K562 (cell line): ENCODE data around the gene HCN4. TPM values are rescaled to one million over a fixed set of nuclear protein-coding genes. Genes with fewer than 3 reads are reported as not detected.

Source experiments
- ATAC-seq: fragments of 200-7000 bp; cut with Tn5 transposase; 3 replicates; pipeline ENCODE4 v1.9.1; 2020; ENCODE audit warnings: moderate library complexity
- BruUV-seq: library from RNA; stranded (reverse); fragments of 400-500 nt; replicated peaks from 2 replicates; lab custom pipeline; 2021; lab: Mats Ljungman, UMichigan
- CTCF ChIA-PET: fragments of 300-600 bp; formaldehyde crosslinking; extraction: SDS; loops from one replicate; lab custom pipeline; 2021; ENCODE audit warnings: low intra/inter-chr PET ratio; lab: Yijun Ruan, JAX
- POLR2A ChIA-PET: fragments of 300-600, 350-650 bp; sonication (Branson Sonifier 250); formaldehyde crosslinking; extraction: SDS; loops from one replicate; lab custom pipeline; 2021; ENCODE audit warnings: antibody characterized with exemption, inconsistent platforms; lab: Yijun Ruan, JAX
- DNase-seq, 4 experiments: peaks; one replicate each; pipeline versions ENCODE4 v3.0.0 to v3.0.0-alpha.2; 2011 to 2018; ENCODE audit warnings: low spot score in 3 of 4, mixed read lengths in 3 of 4; ENCODE audit errors: extremely low read depth in 1 of 4
- FAIRE-seq: peaks from 2 replicates; lab custom pipeline; 2011; peaks lifted over from hg19 to GRCh38; lab: Jason Lieb, UNC
- H2AFZ ChIP-seq: 2 replicates; pipeline ENCODE4 v1.6.0; 2011; ENCODE audit warnings: low read depth, low read length, control low read depth, inconsistent platforms
- H3K27ac ChIP-seq: fragments of 200-600 bp; 3 replicates; pipeline ENCODE4 v1.8.0; 2011; ENCODE audit warnings: low read depth, mild to moderate bottlenecking, control low read depth, inconsistent platforms, low read length, moderate library complexity, mixed read lengths; ENCODE audit errors: extremely low read depth
- H3K27me3 ChIP-seq, 2 experiments: fragments of 300-600 bp in 1 of 2; 2 replicates in 1 of 2; 3 replicates in 1 of 2; pipeline versions ENCODE4 v1.6.0 to v1.8.0; 2011; ENCODE audit warnings: inconsistent platforms in 2 of 2, low read length in 2 of 2, mild to moderate bottlenecking in 1 of 2, mixed read lengths in 1 of 2, moderate library complexity in 1 of 2; ENCODE audit not compliant: control insufficient read depth in 2 of 2, insufficient read depth in 2 of 2
- H3K36me3 ChIP-seq: fragments of 300-600 bp; 3 replicates; pipeline ENCODE4 v1.8.0; 2011; ENCODE audit warnings: mild to moderate bottlenecking, low read length, inconsistent platforms; ENCODE audit not compliant: control insufficient read depth, insufficient read depth
- H3K4me1 ChIP-seq, 2 experiments: fragments of 200-600 bp in 1 of 2; replicated peaks in 1 of 2; 2 replicates in 1 of 2; 3 replicates in 1 of 2; pipeline versions ENCODE4 v1.5.1 to v1.8.0; 2011; ENCODE audit warnings: inconsistent platforms in 2 of 2, low read length in 2 of 2, mild to moderate bottlenecking in 1 of 2, mixed read lengths in 1 of 2, moderate library complexity in 1 of 2; ENCODE audit not compliant: control insufficient read depth in 2 of 2, insufficient read depth in 2 of 2
- H3K4me2 ChIP-seq: 2 replicates; pipeline ENCODE4 v1.6.1; 2011; ENCODE audit warnings: low read length, control low read depth, inconsistent platforms, mixed read lengths; ENCODE audit not compliant: insufficient read depth
- H3K4me3 ChIP-seq: fragments of 200-600 bp; sonication (generic), shearing (Covaris generic); 2 replicates; pipeline ENCODE4 v1.5.1; 2016; ENCODE audit warnings: control low read depth, inconsistent platforms
- H3K79me2 ChIP-seq: fragments of 200-600 bp; 3 replicates; pipeline ENCODE4 v1.8.0; 2011; ENCODE audit warnings: low read length, inconsistent platforms; ENCODE audit not compliant: control insufficient read depth, insufficient read depth
- H3K9ac ChIP-seq, 2 experiments: 2 replicates each; pipeline versions ENCODE4 v1.6.0 to v1.6.1; 2011; ENCODE audit warnings: low read depth in 2 of 2, low read length in 2 of 2, control low read depth in 1 of 2, inconsistent platforms in 1 of 2, mild to moderate bottlenecking in 1 of 2, mixed read lengths in 1 of 2; ENCODE audit not compliant: insufficient read depth in 1 of 2
- H3K9me1 ChIP-seq: one replicate; pipeline ENCODE4 v1.6.0; 2011; ENCODE audit warnings: inconsistent platforms, mild to moderate bottlenecking, low read length, moderate library complexity; ENCODE audit not compliant: control insufficient read depth, insufficient read depth
- H3K9me3 ChIP-seq: replicated peaks from 2 replicates; pipeline ENCODE4 v1.5.1; 2011; ENCODE audit warnings: low read depth, low read length, inconsistent platforms; ENCODE audit not compliant: control insufficient read depth, insufficient read depth
- H4K20me1 ChIP-seq: replicated peaks from 2 replicates; pipeline ENCODE4 v1.6.1; 2011; ENCODE audit warnings: low read length, inconsistent platforms, mixed read lengths; ENCODE audit not compliant: control insufficient read depth, insufficient read depth
- BCL6 ChIP-seq: fragments of 250-450 bp; sonication (Bioruptor Pico); IDR thresholded peaks from 2 replicates; pipeline ENCODE4 v1.4.0; 2020
- E2F4 ChIP-seq: sonication (generic); formaldehyde crosslinking; IDR thresholded peaks from 2 replicates; pipeline ENCODE4 v1.8.0; 2022; ENCODE audit warnings: mild to moderate bottlenecking, low read depth, missing genetic modification reagents
- ETS1 ChIP-seq: conservative IDR thresholded peaks from 2 replicates; pipeline ENCODE4 v1.6.1; 2011; ENCODE audit warnings: low read depth, mild to moderate bottlenecking, low read length; ENCODE audit not compliant: control insufficient read depth
- GATA2 ChIP-seq: sonication (generic); formaldehyde crosslinking; IDR thresholded peaks from 2 replicates; pipeline ENCODE4 v1.4.0; 2020; ENCODE audit warnings: mild to moderate bottlenecking, missing genetic modification reagents
- HMG20B ChIP-seq: fragments of 250-450 bp; sonication (Bioruptor Pico); IDR thresholded peaks from 2 replicates; pipeline ENCODE4 v1.5.0; 2021; ENCODE audit warnings: mild to moderate bottlenecking
- MAFF ChIP-seq: IDR thresholded peaks from 2 replicates; pipeline ENCODE4 v1.6.1; 2012; ENCODE audit warnings: low read length, improper control_type of control experiment
- MAZ ChIP-seq, 2 experiments: fragments of 450-650 bp in 1 of 2; sonication (generic) in 1 of 2; formaldehyde crosslinking; IDR thresholded peaks in 1 of 2; conservative IDR thresholded peaks in 1 of 2; 2 replicates each; pipeline versions ENCODE4 v1.4.0 to v1.5.0; 2020; ENCODE audit warnings: mild to moderate bottlenecking in 1 of 2, missing genetic modification reagents in 1 of 2
- PRMT5 ChIP-seq: sonication (generic); formaldehyde crosslinking; IDR thresholded peaks from 2 replicates; pipeline ENCODE4 v1.5.0; 2020; ENCODE audit warnings: missing genetic modification reagents
- RBM15 ChIP-seq: fragments of 200-400 bp; formaldehyde crosslinking; IDR thresholded peaks from 2 replicates; pipeline ENCODE4 v1.6.1; 2018; ENCODE audit warnings: mild to moderate bottlenecking, low read length, moderate library complexity; ENCODE audit not compliant: insufficient read depth
- STAT5A ChIP-seq: IDR thresholded peaks from 2 replicates; pipeline ENCODE4 v1.6.1; 2012; ENCODE audit warnings: low read length, inconsistent platforms, borderline replicate concordance
- TEAD4 ChIP-seq, 2 experiments: sonication (generic) in 1 of 2; formaldehyde crosslinking in 1 of 2; IDR thresholded peaks; 2 replicates each; pipeline versions ENCODE4 v1.6.1 to v1.8.0; 2012 to 2022; ENCODE audit warnings: borderline replicate concordance in 1 of 2, inconsistent platforms in 1 of 2, low read length in 1 of 2, mild to moderate bottlenecking in 1 of 2, missing genetic modification reagents in 1 of 2
- TFAP4 ChIP-seq: sonication (generic); formaldehyde crosslinking; IDR thresholded peaks from 2 replicates; pipeline ENCODE4 v1.8.0; 2022; ENCODE audit warnings: missing genetic modification reagents, mild to moderate bottlenecking, moderate library complexity, borderline replicate concordance
- ZBTB9 ChIP-seq: fragments of 450-650 bp; formaldehyde crosslinking; IDR thresholded peaks from 2 replicates; pipeline ENCODE4 v1.4.0; 2020; ENCODE audit warnings: mild to moderate bottlenecking, moderate library complexity
- ZFP1 ChIP-seq: fragments of 450-650 bp; formaldehyde crosslinking; IDR thresholded peaks from 2 replicates; pipeline ENCODE4 v1.4.0; 2020; ENCODE audit warnings: mild to moderate bottlenecking, mixed read lengths
- ZFP30 ChIP-seq: fragments of 250-450 bp; sonication (Bioruptor Pico); IDR thresholded peaks from 2 replicates; pipeline ENCODE4 v1.8.0; 2022; ENCODE audit warnings: moderate library complexity, mild to moderate bottlenecking, inconsistent platforms, borderline replicate concordance
- ZNF197 ChIP-seq: fragments of 200-800 bp; sonication (Bioruptor generic); IDR thresholded peaks from 2 replicates; pipeline ENCODE4 v1.6.1; 2016; ENCODE audit warnings: low read depth, missing genetic modification characterization, missing compliant biosample characterization
- ZNF274 ChIP-seq: IDR thresholded peaks from 2 replicates; pipeline ENCODE4 v1.6.1; 2011; ENCODE audit warnings: low read depth, mild to moderate bottlenecking, low read length, moderate library complexity, borderline replicate concordance
- ZNF347 ChIP-seq: fragments of 450-650 bp; formaldehyde crosslinking; IDR thresholded peaks from 2 replicates; pipeline ENCODE4 v1.4.0; 2020; ENCODE audit warnings: low read depth, mild to moderate bottlenecking, moderate library complexity
- WGBS: fragments of 100-300 bp; shearing (Covaris generic); methylation state at CpG from one replicate; pipeline ENCODE4 v1.1.6; 2016; ENCODE audit warnings: low coverage, mixed read lengths; ENCODE audit not compliant: insufficient coverage; ENCODE audit errors: missing lambda C conversion rate; 5-methylcytosine and 5-hydroxymethylcytosine counted together
- in situ Hi-C: fragments of 300-500 bp; cut with MboI; formaldehyde crosslinking; loops from 4 replicates; pipeline ENCODE4 v1.15.0; 2018; ENCODE audit warnings: inconsistent platforms, mixed read lengths
- intact Hi-C: fragments of 100-400 bp; cut with micrococcal nuclease; formaldehyde crosslinking; loops from 2 replicates; pipeline ENCODE4 v1.14.2; 2022
- polyA plus RNA-seq, 8 experiments: library from polyadenylated mRNA; depleted of rRNA in 4 of 8; stranded (reverse) in 5 of 8; unstranded in 3 of 8; fragments of >200 nt; fragmentation: Nextera tagmentation in 2 of 8; fragmentation: Illumina TruSeq in 1 of 8; extraction: Ambion mirVana in 2 of 8; extraction: Trizol in 1 of 8; gene quantifications; 2 replicates each; pipeline versions ENCODE4 v1.2.1 to v1.2.3, GENCODE V29; 2011 to 2014; ENCODE audit warnings: inconsistent platforms in 1 of 8, missing spikeins in 1 of 8
- total RNA-seq, 7 experiments: library from RNA; depleted of rRNA in 6 of 7; stranded (reverse); fragments of >200 nt in 6 of 7; fragmentation: Illumina TruSeq in 2 of 7; extraction: Trizol in 2 of 7; gene quantifications; 2 replicates each; pipeline versions ENCODE4 v1.2.1 to v1.2.3, GENCODE V29; 2011 to 2021; ENCODE audit warnings: low replicate concordance in 1 of 7

HCN4 gene
- total and polyA plus RNA-seq, 9 of the 15 experiments (the other 6 are each of a cell fraction or from before 2014, with no cell fraction given): not detected

- no peaks in the 10 kb centered on the region for H3K79me2 ChIP-seq
- no peak overlapping the region for H3K27ac ChIP-seq
- POLR2A ChIA-PET: interaction anchor here (0.7 kb wide), 1 partner anchor 21 kb away, joined by 3 read pairs; no protein-coding TSS in a partner anchor
- no peaks in the 10 kb centered on the region for H3K9me1 ChIP-seq
- CTCF ChIA-PET: no interaction called here
- ATAC-seq (no peak), FAIRE-seq (no peak), DNase-seq (no peak)
- H3K9me3 ChIP-seq: no peaks in the 10 kb centered on the region
- H3K4me2 ChIP-seq: no peak overlapping the region
- H2AFZ ChIP-seq: no peak overlapping the region
- intact Hi-C loops: no loop called here
- no peaks in the 10 kb centered on the region for H3K36me3 ChIP-seq
- 5% methylated on average over 3 of the region's 3 CpGs for WGBS
- no peaks in the 10 kb centered on the region for H3K4me1 ChIP-seq
- no TSS peak for BruUV-seq
- peaks cover 7 to 42% of the 10 kb centered on the region in 2 experiments; a peak in 3 of 5 replicates for H3K27me3 ChIP-seq
- peaks cover 5% of the 10 kb centered on the region for H4K20me1 ChIP-seq
- H3K9ac ChIP-seq: no peak overlapping the region
- H3K4me3 ChIP-seq: no peak overlapping the region
- in situ Hi-C loops: no loop called here
- TF ChIP-seq ZNF197 (no peak), RBM15 (no peak), MAFF (no peak), HMG20B (CRISPR knock-in tag) (no peak), ZFP30 (no peak), ZNF274 (no peak), STAT5A (no peak), ZNF347 (CRISPR knock-in tag) (no peak), ETS1 (no peak), PRMT5 (CRISPR knock-in tag) (no peak), TFAP4 (CRISPR knock-in tag) (no peak), BCL6 (CRISPR knock-in tag) (no peak), E2F4 (no peak), ZFP1 (CRISPR knock-in tag) (no peak), TEAD4 (IDR thresholded peaks at IDR 0.05; ENCODE audit: low read length) (no peak), TEAD4 (CRISPR knock-in tag; IDR thresholded peaks at IDR 0.05; ENCODE audit: borderline replicate concordance) (no peak), GATA2 (no peak), MAZ (CRISPR knock-in tag; conservative IDR thresholded peaks at IDR 0.05 in 1 of 2, IDR thresholded peaks at IDR 0.05 in 1 of 2) (no peak), ZBTB9 (CRISPR knock-in tag) (no peak)
These were observed 24.7 kb downstream of the HCN4 start for GRCh38 chr15:73344056-73344455.
